RWPE2 (cell line): ENCODE results near the gene CCDC24.

Experiments
- ATAC-seq: fragments of 200-7000 bp; cut with Tn5 transposase; 3 replicates; pipeline ENCODE4 v1.9.1; 2021; ENCODE audit warnings: low read depth
- DNase-seq: peaks from one replicate; pipeline ENCODE4 v3.0.0-alpha.2; 2020; ENCODE audit warnings: low spot score
- H3K27ac ChIP-seq: fragments of 450-650 bp; 2 replicates; pipeline ENCODE4 v1.5.1; 2017; ENCODE audit warnings: mild to moderate bottlenecking; ENCODE audit not compliant: poor library complexity, severe bottlenecking
- H3K27me3 ChIP-seq: fragments of 250-450 bp; sonication (Bioruptor Pico); 2 replicates; pipeline ENCODE4 v1.5.1; 2021; ENCODE audit warnings: mild to moderate bottlenecking, moderate library complexity; ENCODE audit not compliant: insufficient read depth, poor library complexity, severe bottlenecking
- H3K36me3 ChIP-seq: fragments of 250-450 bp; sonication (Bioruptor Pico); 2 replicates; pipeline ENCODE4 v1.5.1; 2020; ENCODE audit warnings: low read depth, mild to moderate bottlenecking, moderate library complexity
- H3K4me1 ChIP-seq: fragments of 250-450 bp; sonication (Bioruptor Pico); 2 replicates; pipeline ENCODE4 v1.5.1; 2021; ENCODE audit warnings: mild to moderate bottlenecking, moderate library complexity; ENCODE audit not compliant: insufficient read depth, poor library complexity, severe bottlenecking
- H3K4me3 ChIP-seq: fragments of 250-450 bp; sonication (Bioruptor Pico); 2 replicates; pipeline ENCODE4 v1.5.1; 2021; ENCODE audit warnings: mild to moderate bottlenecking, moderate library complexity; ENCODE audit not compliant: severe bottlenecking
- H3K9me3 ChIP-seq: fragments of 250-450 bp; sonication (Bioruptor Pico); 2 replicates; pipeline ENCODE4 v1.5.1; 2021; ENCODE audit warnings: mild to moderate bottlenecking, moderate library complexity; ENCODE audit not compliant: severe bottlenecking
- CTCF ChIP-seq: fragments of 450-650 bp; IDR thresholded peaks from one replicate; pipeline ENCODE4 v1.5.1; 2017; ENCODE audit warnings: mild to moderate bottlenecking, moderate library complexity; ENCODE audit not compliant: poor library complexity, severe bottlenecking

Gene CCDC24

GRCh38 chr1:43997295-43997999, 6.0 kb downstream of the CCDC24 start:
- no peak overlapping the region for H3K4me3 ChIP-seq
- H3K36me3 ChIP-seq = no peaks in the 10 kb centered on the region
- TF ChIP-seq CTCF = no peak
- no peaks in the 10 kb centered on the region for H3K9me3 ChIP-seq
- H3K4me1 ChIP-seq = no peaks in the 10 kb centered on the region
- H3K27me3 ChIP-seq = no peaks in the 10 kb centered on the region
- no peak for DNase-seq
- H3K27ac ChIP-seq = no peak overlapping the region
- ATAC-seq = no peak

DNA sequence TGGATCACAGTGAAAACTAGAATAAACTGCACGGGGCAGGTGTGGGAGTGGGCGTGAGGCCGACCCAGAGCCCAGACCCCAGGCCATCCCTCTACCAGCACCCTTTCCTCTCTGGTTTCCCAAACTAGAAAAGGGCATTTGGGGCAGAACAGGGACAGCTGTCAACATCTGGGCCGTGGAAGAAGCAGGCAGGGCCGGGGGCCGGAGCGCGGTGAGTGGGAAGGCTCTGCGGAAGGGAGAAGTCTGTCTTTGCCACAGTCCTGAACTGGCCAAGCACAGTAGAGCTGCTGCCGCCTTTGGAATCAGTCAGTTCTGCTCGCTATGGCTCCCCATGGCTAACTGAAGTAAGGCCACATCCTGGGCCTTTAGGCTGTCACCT, 6.6 kb downstream of the CCDC24 start:
- no peak for ATAC-seq
- no peak overlapping the region for H3K4me3 ChIP-seq
- H3K27ac ChIP-seq = no peak overlapping the region
- no peak for DNase-seq
- no peaks in the 10 kb centered on the region for H3K27me3 ChIP-seq
- no peaks in the 10 kb centered on the region for H3K36me3 ChIP-seq
- H3K4me1 ChIP-seq = no peaks in the 10 kb centered on the region
- H3K9me3 ChIP-seq = no peaks in the 10 kb centered on the region
- TF ChIP-seq CTCF = no peak

DNA sequence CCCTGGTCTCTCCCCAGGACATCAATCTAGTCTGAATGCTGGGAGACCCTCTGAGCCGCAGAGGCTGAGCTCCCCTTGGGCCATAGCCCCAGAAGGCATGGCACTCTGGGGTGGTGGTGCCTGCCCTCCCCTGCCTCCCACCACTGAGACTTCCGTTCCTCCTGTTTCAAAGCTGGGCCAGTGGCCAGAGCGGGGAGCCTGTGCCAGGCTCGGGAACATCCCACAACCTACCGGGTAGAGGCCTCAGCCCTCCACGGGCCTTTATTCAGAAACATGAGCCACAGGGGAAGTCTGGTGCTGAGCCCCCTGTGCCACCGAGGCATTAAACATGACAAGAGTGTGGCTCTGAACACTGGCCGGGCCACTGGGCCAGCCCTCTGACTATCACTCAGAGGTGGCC, 8.1 kb downstream of the CCDC24 start:
- H3K27me3 ChIP-seq = no peaks in the 10 kb centered on the region
- TF ChIP-seq CTCF = no peak
- ATAC-seq = no peak
- no peak overlapping the region for H3K4me3 ChIP-seq
- no peaks in the 10 kb centered on the region for H3K9me3 ChIP-seq
- H3K27ac ChIP-seq = no peak overlapping the region
- H3K4me1 ChIP-seq = no peaks in the 10 kb centered on the region
- DNase-seq = no peak
- H3K36me3 ChIP-seq = peaks cover 2% of the 10 kb centered on the region; the same call in 1 of the 2 replicates

DNA sequence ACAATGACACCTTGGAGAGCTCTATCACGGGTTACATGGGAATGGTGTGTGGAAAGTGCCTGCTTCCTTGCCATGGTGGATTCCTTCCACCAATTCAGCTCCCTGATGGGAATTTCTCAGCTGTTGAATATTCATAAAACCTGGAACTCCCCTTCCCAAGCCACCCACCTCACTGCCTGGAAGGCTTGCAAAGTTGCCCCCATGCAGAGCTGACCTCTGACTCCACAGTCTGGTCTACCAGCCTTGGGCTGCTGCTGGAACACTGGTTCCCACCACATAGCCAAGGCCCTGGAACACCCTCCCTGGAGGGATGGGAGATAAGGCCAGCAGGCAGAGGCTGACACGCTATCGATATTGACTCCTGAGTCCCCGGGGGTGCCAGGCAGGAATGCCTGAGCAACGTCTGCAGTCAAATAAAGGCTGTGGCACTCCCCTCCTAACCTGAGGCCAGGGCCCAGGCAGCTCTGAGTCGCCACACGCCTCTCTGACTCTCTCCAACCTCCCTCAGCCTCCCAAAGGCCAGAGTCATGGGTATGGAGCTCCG, 8.8 kb downstream of the CCDC24 start:
- TF ChIP-seq CTCF = no peak
- no peak overlapping the region for H3K27ac ChIP-seq
- no peaks in the 10 kb centered on the region for H3K9me3 ChIP-seq
- H3K27me3 ChIP-seq = no peaks in the 10 kb centered on the region
- H3K36me3 ChIP-seq = peaks cover 8% of the 10 kb centered on the region; the same call in 1 of the 2 replicates
- DNase-seq = no peak
- no peak overlapping the region for H3K4me3 ChIP-seq
- no peaks in the 10 kb centered on the region for H3K4me1 ChIP-seq
- no peak for ATAC-seq

GRCh38 chr1:44002165-44002564, 10.8 kb downstream of the CCDC24 start:
- ATAC-seq (no peak), DNase-seq (no peak)
- no peak for TF ChIP-seq CTCF
- Histone ChIP-seq H3K27me3 (no peaks in the 10 kb centered on the region), H3K4me1 (no peaks in the 10 kb centered on the region), H3K4me3 (no peak overlapping the region), H3K9me3 (no peaks in the 10 kb centered on the region), H3K36me3 (peaks cover 13% of the 10 kb centered on the region; the same call in 1 of the 2 replicates), H3K27ac (no peak overlapping the region)
